ENCODE results near the gene PRDM5.

Gene PRDM5

GRCh38 chr4:120815361-120815760 is 107.2 kb downstream of the PRDM5 start:
- DNase-seq = no peak

- DNase-seq = no peak
Observed at GRCh38 chr4:120814886-120815285, 107.6 kb downstream of the PRDM5 start.

GRCh38 chr4:120812216-120812615 is 110.3 kb downstream of the PRDM5 start:
- no peak for DNase-seq

- no peak for DNase-seq
Observed at GRCh38 chr4:120809518-120809917, 113.0 kb downstream of the PRDM5 start.

GRCh38 chr4:120808475-120809141 is 113.9 kb downstream of the PRDM5 start:
- no peak for DNase-seq

GRCh38 chr4:120801137-120801758 is 121.3 kb downstream of the PRDM5 start:
- no peak for DNase-seq

GRCh38 chr4:120798570-120798969 is 124.0 kb downstream of the PRDM5 start:
- DNase-seq = no peak

GRCh38 chr4:120796271-120796670 is 126.3 kb downstream of the PRDM5 start:
- DNase-seq = no peak

GRCh38 chr4:120785202-120785601 is 137.3 kb downstream of the PRDM5 start:
- DNase-seq = no peak

- DNase-seq = no peak
Observed at GRCh38 chr4:120777459-120777858, 145.1 kb downstream of the PRDM5 start.

- no peak for DNase-seq
Observed at GRCh38 chr4:120775431-120775830, 147.1 kb downstream of the PRDM5 start.

GRCh38 chr4:120773641-120774040 is 148.9 kb downstream of the PRDM5 start:
- no peak for DNase-seq

- DNase-seq = no peak
Observed at GRCh38 chr4:120771907-120772306, 150.6 kb downstream of the PRDM5 start.

GRCh38 chr4:120770897-120771296 is 151.6 kb downstream of the PRDM5 start:
- no peak for DNase-seq

- no peak for DNase-seq
Observed at GRCh38 chr4:120769227-120769626, 153.3 kb downstream of the PRDM5 start.

GRCh38 chr4:120765260-120765680 is 157.3 kb downstream of the PRDM5 start:
- DNase-seq = no peak

- no peak for DNase-seq
Observed at GRCh38 chr4:120763650-120764049, 158.9 kb downstream of the PRDM5 start.

GRCh38 chr4:120761070-120761469 is 161.5 kb downstream of the PRDM5 start:
- no peak for DNase-seq

- no peak for DNase-seq
Observed at GRCh38 chr4:120760047-120760446, 162.5 kb downstream of the PRDM5 start.

- no peak for DNase-seq
Observed at GRCh38 chr4:120755864-120756263, 166.7 kb downstream of the PRDM5 start.

- no peak for DNase-seq
Observed at GRCh38 chr4:120754590-120754989, 167.9 kb downstream of the PRDM5 start.

- no peak for DNase-seq
Observed at GRCh38 chr4:120753854-120754253, 168.7 kb downstream of the PRDM5 start.

GRCh38 chr4:120750152-120750525 is 172.4 kb downstream of the PRDM5 start:
- no peak for DNase-seq

- DNase-seq = no peak
Observed at GRCh38 chr4:120749445-120750151, 172.9 kb downstream of the PRDM5 start.
